ENCODE measurements around the gene C16orf92. TPM values are rescaled to one million over a fixed set of nuclear protein-coding genes. Genes with fewer than 3 reads are reported as not detected.

Gene C16orf92
- total RNA-seq, 1 donor, result not detected

- no peak overlapping the region for H2AFZ ChIP-seq (ENCODE audit: low read length)
- no peak for TF ChIP-seq CTCF (IDR thresholded peaks at IDR 0.05; ENCODE audit: extremely low read depth, low read depth, low read length)
- no peaks in the 10 kb centered on the region for H3K4me1 ChIP-seq (ENCODE audit: insufficient read depth, low read length)
- H3K36me3 ChIP-seq (ENCODE audit: insufficient read depth, low read length), result peaks cover 7% of the 10 kb centered on the region
- H4K20me1 ChIP-seq (ENCODE audit: insufficient read depth, low read length), result peaks cover 4% of the 10 kb centered on the region
- no peak for DNase-seq (ENCODE audit: insufficient read length, low spot score, missing footprints)
- no peaks in the 10 kb centered on the region for H3K9me3 ChIP-seq (ENCODE audit: low read depth, low read length)
- no peaks in the 10 kb centered on the region for H3K79me2 ChIP-seq (ENCODE audit: insufficient read depth, low read length)
- no peak overlapping the region for H3K27ac ChIP-seq (ENCODE audit: low read depth, low read length)
- no peak overlapping the region for H3K4me2 ChIP-seq (ENCODE audit: insufficient read depth, low read length)
- no peak overlapping the region for H3K4me3 ChIP-seq (ENCODE audit: insufficient read depth, low read length)
- H3K27me3 ChIP-seq (ENCODE audit: insufficient read depth, low read length), result peaks cover 1% of the 10 kb centered on the region
Observed at GRCh38 chr16:30003670-30004423, 19.2 kb upstream of the C16orf92 start.

- no peak for TF ChIP-seq CTCF (IDR thresholded peaks at IDR 0.05; ENCODE audit: extremely low read depth, low read depth, low read length)
- Histone ChIP-seq H3K27ac (ENCODE audit: low read depth, low read length) (no peak overlapping the region), H3K79me2 (ENCODE audit: insufficient read depth, low read length) (no peaks in the 10 kb centered on the region), H3K36me3 (ENCODE audit: insufficient read depth, low read length) (peaks cover 7% of the 10 kb centered on the region), H3K27me3 (ENCODE audit: insufficient read depth, low read length) (peaks cover 7% of the 10 kb centered on the region), H3K4me1 (ENCODE audit: insufficient read depth, low read length) (no peaks in the 10 kb centered on the region), H2AFZ (ENCODE audit: low read length) (no peak overlapping the region), H3K9me3 (ENCODE audit: low read depth, low read length) (no peaks in the 10 kb centered on the region), H3K4me2 (ENCODE audit: insufficient read depth, low read length) (no peak overlapping the region), H3K4me3 (ENCODE audit: insufficient read depth, low read length) (no peak overlapping the region), H4K20me1 (ENCODE audit: insufficient read depth, low read length) (peaks cover 4% of the 10 kb centered on the region)
- DNase-seq (ENCODE audit: insufficient read length, low spot score, missing footprints), result no peak
Observed at GRCh38 chr16:30004424-30004776, 18.6 kb upstream of the C16orf92 start.

GRCh38 chr16:30004811-30005242 is 18.2 kb upstream of the C16orf92 start:
- no peak overlapping the region for H3K4me3 ChIP-seq (ENCODE audit: insufficient read depth, low read length)
- no peaks in the 10 kb centered on the region for H3K9me3 ChIP-seq (ENCODE audit: low read depth, low read length)
- no peaks in the 10 kb centered on the region for H3K4me1 ChIP-seq (ENCODE audit: insufficient read depth, low read length)
- no peak overlapping the region for H3K27ac ChIP-seq (ENCODE audit: low read depth, low read length)
- TF ChIP-seq CTCF (IDR thresholded peaks at IDR 0.05; ENCODE audit: extremely low read depth, low read depth, low read length), result no peak
- peaks cover 2% of the 10 kb centered on the region for H4K20me1 ChIP-seq (ENCODE audit: insufficient read depth, low read length)
- H3K36me3 ChIP-seq (ENCODE audit: insufficient read depth, low read length), result peaks cover 7% of the 10 kb centered on the region
- no peak overlapping the region for H2AFZ ChIP-seq (ENCODE audit: low read length)
- no peaks in the 10 kb centered on the region for H3K79me2 ChIP-seq (ENCODE audit: insufficient read depth, low read length)
- peaks cover 10% of the 10 kb centered on the region for H3K27me3 ChIP-seq (ENCODE audit: insufficient read depth, low read length)
- DNase-seq (ENCODE audit: insufficient read length, low spot score, missing footprints), result no peak
- no peak overlapping the region for H3K4me2 ChIP-seq (ENCODE audit: insufficient read depth, low read length)

GRCh38 chr16:30005341-30006094 is 17.5 kb upstream of the C16orf92 start:
- no peak overlapping the region for H2AFZ ChIP-seq (ENCODE audit: low read length)
- H3K79me2 ChIP-seq (ENCODE audit: insufficient read depth, low read length), result no peaks in the 10 kb centered on the region
- no peak overlapping the region for H3K4me3 ChIP-seq (ENCODE audit: insufficient read depth, low read length)
- no peaks in the 10 kb centered on the region for H4K20me1 ChIP-seq (ENCODE audit: insufficient read depth, low read length)
- H3K4me2 ChIP-seq (ENCODE audit: insufficient read depth, low read length), result peak overlapping the region; percentile 45
- H3K27me3 ChIP-seq (ENCODE audit: insufficient read depth, low read length), result peaks cover 17% of the 10 kb centered on the region
- TF ChIP-seq CTCF (IDR thresholded peaks at IDR 0.05; ENCODE audit: extremely low read depth, low read depth, low read length), result peak; percentile 82
- peak; percentile 98 for DNase-seq (ENCODE audit: insufficient read length, low spot score, missing footprints)
- peaks cover 7% of the 10 kb centered on the region for H3K36me3 ChIP-seq (ENCODE audit: insufficient read depth, low read length)
- no peaks in the 10 kb centered on the region for H3K9me3 ChIP-seq (ENCODE audit: low read depth, low read length)
- no peak overlapping the region for H3K27ac ChIP-seq (ENCODE audit: low read depth, low read length)
- H3K4me1 ChIP-seq (ENCODE audit: insufficient read depth, low read length), result no peaks in the 10 kb centered on the region

All from osteoblast (primary cell).